Large intestine (tissue), 3 donors: ENCODE data around the gene ISCU. TPM values are rescaled to one million over a fixed set of nuclear protein-coding genes. Genes with fewer than 3 reads are reported as not detected.
A peak's percentile ranks its signal among the peaks of the same experiment; 100 is the strongest.
"Not testable (repeated sequence)": the region's sequence is repeated elsewhere in the genome, so short reads cannot be mapped to it uniquely, and the experiment has no call there.

ENCODE experiments used
- DNase-seq, 2 donors: peaks; one replicate each; pipeline versions ENCODE4 v3.0.0 to v3.0.0-alpha.2; 2013
- H3K27ac ChIP-seq: one replicate; pipeline ENCODE4 v1.5.1; 2013; ENCODE audit warnings: low read length
- H3K27me3 ChIP-seq: 2 replicates; pipeline ENCODE4 v1.6.1; 2013; ENCODE audit warnings: low read length; ENCODE audit not compliant: control insufficient read depth, insufficient read depth
- H3K36me3 ChIP-seq: 2 replicates; pipeline ENCODE4 v1.6.1; 2013; ENCODE audit warnings: low read length; ENCODE audit not compliant: control insufficient read depth, insufficient read depth
- H3K4me1 ChIP-seq: one replicate; pipeline ENCODE4 v1.6.1; 2013; ENCODE audit warnings: low read length; ENCODE audit not compliant: control insufficient read depth, insufficient read depth
- H3K4me3 ChIP-seq: one replicate; pipeline ENCODE4 v1.5.1; 2013; ENCODE audit warnings: low read length
- H3K9me3 ChIP-seq: one replicate; pipeline ENCODE4 v1.6.1; 2013; ENCODE audit warnings: mild to moderate bottlenecking, low read depth, low read length, moderate library complexity; ENCODE audit not compliant: control insufficient read depth
- WGBS: methylation state at CpG from one replicate; pipeline ENCODE4 v1.1.5; 2013; ENCODE audit warnings: low lambda C conversion rate; ENCODE audit not compliant: insufficient coverage; 5-methylcytosine and 5-hydroxymethylcytosine counted together
- polyA plus RNA-seq: library from polyadenylated mRNA; unstranded; fragments of 120-200 nt; gene quantifications from one replicate; pipeline ENCODE4 v1.2.1, GENCODE V29; 2013

ISCU gene
- polyA plus RNA-seq, 1 donor, result 103 TPM

DNA sequence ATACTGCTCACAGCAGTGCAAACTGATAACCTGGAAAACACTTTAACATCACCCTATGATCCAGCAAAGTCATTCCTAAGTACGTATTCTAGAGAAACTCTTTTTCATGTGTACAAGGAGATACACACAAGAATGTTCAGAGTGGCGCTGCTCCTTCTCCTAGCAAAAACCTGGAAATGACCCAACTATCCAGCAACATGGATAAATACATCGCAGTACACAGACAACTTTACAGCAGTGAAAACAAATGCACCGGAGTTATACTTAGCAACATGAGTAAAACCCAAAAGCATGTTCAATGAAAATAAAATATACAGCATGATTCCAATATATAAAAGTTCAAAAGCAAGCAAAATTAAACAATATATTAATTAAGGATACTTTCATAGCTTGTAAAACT is 20.1 kb upstream of the ISCU start:
- WGBS, result no CpG with 5 or more reads among the region's 4 CpGs
- H3K27ac ChIP-seq, result no peak overlapping the region
- no peaks in the 10 kb centered on the region for H3K27me3 ChIP-seq
- H3K4me1 ChIP-seq, result no peaks in the 10 kb centered on the region
- H3K36me3 ChIP-seq, result peaks cover 70% of the 10 kb centered on the region
- no peaks in the 10 kb centered on the region for H3K9me3 ChIP-seq
- DNase-seq, result no peak
- no peak overlapping the region for H3K4me3 ChIP-seq

DNA sequence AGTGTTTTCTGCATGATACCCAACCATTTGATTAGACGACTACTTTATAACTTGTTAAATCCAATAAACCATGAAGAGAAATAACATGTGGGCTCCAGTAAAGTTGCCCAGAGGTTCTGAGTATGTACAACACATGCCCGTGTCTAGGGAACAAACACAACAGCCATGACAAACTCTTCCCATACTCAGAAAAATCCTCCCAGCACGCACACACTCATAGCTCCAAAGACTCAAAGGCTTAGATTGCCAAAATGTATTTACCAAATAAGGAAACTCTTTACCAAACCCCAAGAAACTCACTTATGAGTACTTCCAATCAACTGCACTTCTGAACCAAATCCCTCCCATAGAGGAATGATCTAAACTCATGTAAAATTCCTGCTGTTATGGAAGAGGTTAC is 18.7 kb upstream of the ISCU start:
- no peak for DNase-seq
- H3K27me3 ChIP-seq, result no peaks in the 10 kb centered on the region
- H3K4me3 ChIP-seq, result no peak overlapping the region
- H3K4me1 ChIP-seq, result no peaks in the 10 kb centered on the region
- no peak overlapping the region for H3K27ac ChIP-seq
- peaks cover 70% of the 10 kb centered on the region for H3K36me3 ChIP-seq
- H3K9me3 ChIP-seq, result no peaks in the 10 kb centered on the region
- WGBS, result no CpG with 5 or more reads among the region's 3 CpGs

DNA sequence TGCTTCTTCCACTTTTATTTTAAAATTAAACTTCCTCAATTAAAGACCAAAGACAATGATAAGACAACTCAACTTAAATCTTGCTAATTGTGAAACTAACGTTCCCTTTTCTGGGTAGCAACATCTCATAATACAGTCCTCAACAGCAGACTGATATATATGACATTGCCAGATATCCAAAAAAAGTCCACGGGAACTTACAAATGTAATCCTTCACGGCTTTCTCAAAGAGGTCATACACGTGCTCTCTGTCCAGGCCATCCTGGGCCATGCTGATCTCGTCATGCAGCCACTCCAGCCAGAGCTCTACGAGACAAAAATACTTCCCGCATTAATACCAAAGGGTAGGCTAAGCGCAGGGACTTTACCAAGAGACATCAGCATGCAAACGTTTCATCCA is 14.7 kb upstream of the ISCU start:
- 100% methylated on average over 2 of the region's 9 CpGs for WGBS

DNA sequence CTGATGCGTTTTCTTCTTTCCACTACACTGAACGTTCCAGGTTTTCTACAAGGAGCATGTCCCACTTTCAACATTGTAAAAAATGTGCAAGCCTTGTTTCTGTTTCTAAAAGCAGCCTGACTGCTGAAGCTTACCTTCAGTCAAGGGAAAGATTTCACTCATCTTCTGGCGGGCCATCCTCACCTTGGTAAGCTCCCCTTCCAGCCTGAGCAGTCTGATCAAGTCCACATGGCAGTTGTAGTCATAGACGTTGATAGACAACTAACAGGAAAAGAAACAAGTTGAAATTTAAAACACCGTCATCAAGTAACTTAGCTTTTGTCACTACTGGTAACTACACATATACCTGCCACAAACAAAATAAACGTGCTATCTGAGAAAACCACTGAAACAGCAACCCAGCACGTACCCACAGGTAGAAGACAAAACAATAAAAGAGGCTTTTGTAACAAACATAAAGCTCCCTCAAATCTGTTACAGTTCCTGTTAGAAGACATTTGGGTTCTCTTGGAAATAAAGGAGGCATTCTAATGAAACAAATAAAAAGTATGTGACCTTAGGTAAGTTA is 13.4 kb upstream of the ISCU start:
- Histone ChIP-seq H3K27me3 (no peaks in the 10 kb centered on the region), H3K4me1 (no peaks in the 10 kb centered on the region), H3K9me3 (no peaks in the 10 kb centered on the region), H3K36me3 (peaks cover 44% of the 10 kb centered on the region), H3K4me3 (no peak overlapping the region), H3K27ac (no peak overlapping the region)
- DNase-seq, result no peak
- 80% methylated on average over 4 of the region's 7 CpGs for WGBS

More for the DNA sequence above, 14.7 kb upstream of the ISCU start:
- H3K4me1 ChIP-seq, result no peaks in the 10 kb centered on the region
- H3K9me3 ChIP-seq, result no peaks in the 10 kb centered on the region
- H3K36me3 ChIP-seq, result peaks cover 57% of the 10 kb centered on the region
- H3K4me3 ChIP-seq, result no peak overlapping the region
- DNase-seq, result no peak
- H3K27me3 ChIP-seq, result no peaks in the 10 kb centered on the region
- no peak overlapping the region for H3K27ac ChIP-seq

DNA sequence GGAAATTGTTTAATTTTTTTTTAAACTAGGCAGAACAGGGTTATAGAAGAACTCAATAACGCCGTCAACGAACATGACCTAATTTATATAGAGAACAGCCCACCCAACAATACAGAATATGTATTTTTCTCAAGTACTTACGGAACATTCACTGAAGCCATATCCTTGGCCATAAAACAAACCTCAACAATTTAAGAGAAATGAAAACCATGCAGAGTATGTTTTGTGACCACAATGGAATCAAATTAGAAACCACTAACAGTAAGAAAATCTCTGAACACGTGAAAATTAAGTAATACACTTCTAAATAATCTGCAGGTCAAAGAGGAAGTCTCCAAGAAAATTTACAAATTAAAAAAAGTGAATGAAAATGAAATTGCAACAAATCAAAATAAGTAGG is 10.9 kb upstream of the ISCU start:
- Histone ChIP-seq H3K4me1 (no peaks in the 10 kb centered on the region), H3K27ac (no peak overlapping the region), H3K36me3 (peaks cover 25% of the 10 kb centered on the region), H3K9me3 (no peaks in the 10 kb centered on the region), H3K27me3 (no peaks in the 10 kb centered on the region), H3K4me3 (no peak overlapping the region)
- DNase-seq, result no peak
- WGBS, result 91% methylated on average over 5 of the region's 5 CpGs

DNA sequence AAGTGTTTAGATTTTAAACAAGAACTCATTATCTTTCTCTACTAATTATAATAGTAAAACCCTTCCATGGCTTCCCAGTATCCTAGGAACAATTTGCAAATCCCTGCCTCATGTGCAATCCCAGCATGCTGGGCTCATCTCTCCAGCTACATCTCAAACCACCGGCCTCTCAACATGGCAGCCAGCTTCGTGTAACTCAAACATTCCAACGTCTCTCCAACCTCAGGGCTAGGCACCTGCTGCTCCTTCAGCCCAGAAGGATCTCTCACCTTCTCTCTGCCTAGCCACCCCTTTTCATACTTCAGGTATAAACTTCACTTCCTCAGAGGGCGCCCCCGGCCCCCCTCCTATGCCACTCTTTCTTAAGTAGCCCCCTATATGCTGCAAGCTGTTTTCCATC is 8.6 kb upstream of the ISCU start:
- 89% methylated on average over 3 of the region's 5 CpGs for WGBS
- DNase-seq, result no peak
- H3K4me1 ChIP-seq, result peaks cover 4% of the 10 kb centered on the region
- H3K27ac ChIP-seq, result no peak overlapping the region
- no peaks in the 10 kb centered on the region for H3K27me3 ChIP-seq
- H3K9me3 ChIP-seq, result no peaks in the 10 kb centered on the region
- peaks cover 20% of the 10 kb centered on the region for H3K36me3 ChIP-seq
- no peak overlapping the region for H3K4me3 ChIP-seq

DNA sequence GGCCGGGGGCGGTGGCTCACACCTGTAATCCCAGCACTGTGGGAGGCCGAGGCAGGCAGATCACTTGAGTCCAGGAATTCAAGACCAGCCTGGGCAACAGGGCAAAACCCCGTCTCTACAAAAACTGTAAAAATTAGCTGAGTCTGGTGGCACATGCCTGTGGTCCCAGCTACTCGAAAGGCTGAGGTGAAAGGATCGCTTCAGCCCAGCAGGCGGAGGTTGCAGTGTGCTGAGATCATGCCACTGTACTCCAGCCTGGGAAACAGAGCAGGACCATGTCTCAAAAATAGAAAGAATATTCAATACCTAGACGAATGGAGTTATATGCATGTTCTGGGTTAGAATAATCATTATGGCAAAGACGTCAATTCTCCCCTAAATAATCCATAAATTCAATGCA is 7.0 kb upstream of the ISCU start:
- 100% methylated on average over 1 of the region's 9 CpGs for WGBS
- not testable (repeated sequence) for H3K27me3 ChIP-seq, H3K27ac ChIP-seq, H3K9me3 ChIP-seq, DNase-seq, H3K4me3 ChIP-seq, H3K4me1 ChIP-seq
- peaks cover 18% of the 10 kb centered on the region for H3K36me3 ChIP-seq

DNA sequence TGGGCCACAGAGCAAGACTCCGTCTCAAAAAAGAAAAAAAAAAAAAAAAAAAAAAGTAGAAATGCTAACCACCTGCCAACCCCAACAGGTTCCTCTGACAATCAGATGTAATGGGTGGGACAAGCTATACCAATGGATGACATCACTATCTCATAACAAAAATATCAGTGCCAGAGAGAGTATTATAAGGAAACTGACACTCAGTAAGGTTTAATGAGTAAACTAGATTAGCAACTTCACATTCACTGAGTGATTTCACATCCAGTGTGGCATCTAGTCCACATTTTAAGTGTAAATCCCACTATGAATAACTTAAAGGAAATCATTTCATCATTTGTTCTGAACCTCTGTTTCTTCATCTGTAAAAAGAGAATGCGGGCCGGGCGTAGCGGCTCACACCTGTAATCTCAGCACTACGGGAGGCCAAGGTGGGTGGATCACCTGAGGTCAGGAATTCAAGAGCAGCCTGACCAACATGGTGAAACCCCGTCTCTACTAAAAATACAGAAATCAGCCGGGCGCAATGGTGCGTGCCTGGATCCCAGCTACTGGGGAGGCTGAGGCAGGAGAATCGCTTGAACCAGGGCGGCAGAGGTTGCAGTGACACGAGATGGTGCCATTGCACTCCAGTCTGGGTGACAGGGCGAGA is 3.3 kb upstream of the ISCU start:
- Histone ChIP-seq H3K36me3 (peaks cover 18% of the 10 kb centered on the region), H3K27me3 (no peaks in the 10 kb centered on the region), H3K27ac (no peak overlapping the region), H3K9me3 (no peaks in the 10 kb centered on the region), H3K4me3 (peak overlapping the region; percentile 94), H3K4me1 (peaks cover 7% of the 10 kb centered on the region)
- DNase-seq, result no peak
- no CpG with 5 or more reads among the region's 14 CpGs for WGBS

DNA sequence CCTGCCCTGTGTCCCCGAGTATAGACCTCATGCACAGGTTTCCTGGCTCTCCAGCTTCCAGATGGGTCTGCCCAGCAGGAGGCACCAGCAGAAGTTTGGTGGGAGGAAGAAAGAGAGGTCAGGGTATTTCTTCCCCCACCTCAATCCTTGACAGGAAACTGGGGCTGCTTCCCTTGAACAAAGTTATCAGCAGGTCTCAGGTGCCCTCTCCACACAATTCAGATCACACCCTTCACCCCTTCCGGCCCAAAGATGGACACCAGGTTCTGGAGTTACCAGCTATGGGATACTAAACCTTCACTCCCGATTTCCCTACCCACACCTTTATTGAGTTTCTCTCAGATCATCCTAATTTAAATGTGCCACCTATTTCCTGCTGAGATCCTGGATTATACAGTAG is 2.6 kb upstream of the ISCU start:
- peak overlapping the region; percentile 94 for H3K4me3 ChIP-seq
- peaks cover 24% of the 10 kb centered on the region for H3K36me3 ChIP-seq
- peak overlapping the region; percentile 93 for H3K27ac ChIP-seq
- H3K9me3 ChIP-seq, result no peaks in the 10 kb centered on the region
- H3K27me3 ChIP-seq, result no peaks in the 10 kb centered on the region
- H3K4me1 ChIP-seq, result peaks cover 7% of the 10 kb centered on the region
- 40% methylated on average over 1 of the region's 3 CpGs for WGBS
- no peak for DNase-seq

DNA sequence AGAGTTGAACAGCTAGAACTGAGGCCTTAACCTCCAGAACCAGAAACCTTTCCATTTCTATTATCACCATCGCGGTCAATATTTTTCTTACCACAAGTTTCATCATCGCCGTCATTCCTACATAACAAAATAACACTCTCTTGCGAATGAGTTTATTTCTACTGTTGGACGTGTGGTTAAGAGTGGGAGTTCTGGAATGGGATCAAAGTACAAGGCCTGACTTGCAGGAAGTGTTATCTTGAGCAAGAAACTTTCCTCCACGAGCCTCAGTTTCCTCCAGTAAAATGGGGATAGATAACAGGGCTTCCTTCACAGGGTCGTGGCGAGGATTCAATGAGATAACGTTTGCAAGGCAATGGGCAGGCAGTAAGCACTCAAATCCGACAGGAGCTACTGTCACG is 2.1 kb upstream of the ISCU start:
- peak overlapping the region; percentile 93 for H3K27ac ChIP-seq
- peak; percentile 54 to 78 for DNase-seq
- WGBS, result 0% methylated on average over 6 of the region's 12 CpGs
- peaks cover 29% of the 10 kb centered on the region for H3K36me3 ChIP-seq
- H3K27me3 ChIP-seq, result no peaks in the 10 kb centered on the region
- peak overlapping the region; percentile 94 for H3K4me3 ChIP-seq
- H3K9me3 ChIP-seq, result no peaks in the 10 kb centered on the region
- peaks cover 7% of the 10 kb centered on the region for H3K4me1 ChIP-seq
